Activated T-cell treated with anti-CD3 and anti-CD28 coated beads for 24 hours (primary cell): ENCODE measurements around the gene PAX2.

Experiments
- DNase-seq: peaks from one replicate; pipeline ENCODE4 v3.0.0-alpha.2; 2020; ENCODE audit warnings: low read depth

PAX2 gene

DNA sequence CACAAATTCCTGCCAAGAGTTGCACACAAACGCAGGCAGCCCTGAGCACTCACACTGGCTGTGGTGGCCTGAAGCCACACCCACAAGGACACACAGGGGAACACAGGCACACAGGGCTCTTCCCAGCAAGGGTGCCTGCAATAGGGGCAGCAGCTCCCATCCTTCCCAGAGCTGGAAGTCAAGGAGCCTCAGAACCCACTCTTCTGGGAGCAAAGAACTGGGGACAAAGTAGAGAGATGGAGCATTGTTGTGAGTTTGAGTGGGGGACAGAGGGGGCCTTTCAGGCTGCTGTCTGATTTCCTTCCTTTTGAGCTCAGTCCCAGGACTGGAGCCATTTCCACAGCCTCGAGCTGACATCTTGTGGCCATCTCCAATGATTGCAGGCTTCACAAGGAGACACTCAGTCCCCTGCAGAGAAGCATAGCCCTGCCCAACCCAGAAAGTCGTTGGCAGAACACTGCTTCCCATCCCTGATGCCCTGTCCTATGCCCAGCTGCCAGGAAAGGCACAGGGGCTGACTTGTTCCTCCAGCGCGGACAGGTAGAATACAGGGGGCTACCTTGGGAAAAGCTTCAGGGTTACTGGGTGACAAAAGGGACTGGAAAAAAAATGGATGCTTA, 133.0 kb downstream of the PAX2 start:
- peak; percentile 20 for DNase-seq
